Colonic mucosa (tissue), 4 donors: ENCODE measurements around the gene LY6G6C. TPM values are rescaled to one million over a fixed set of nuclear protein-coding genes. Genes with fewer than 3 reads are reported as not detected.

ENCODE experiments used
- DNase-seq: peaks from one replicate; pipeline ENCODE4 v3.0.0-alpha.2; 2020
- H3K27ac ChIP-seq: fragments of 200-600 bp; one replicate; pipeline ENCODE4 v1.8.0; 2021
- H3K27me3 ChIP-seq: fragments of 200-600 bp; one replicate; pipeline ENCODE4 v1.8.0; 2021
- H3K36me3 ChIP-seq: fragments of 200-600 bp; one replicate; pipeline ENCODE4 v1.8.0; 2021
- H3K4me1 ChIP-seq: fragments of 200-600 bp; one replicate; pipeline ENCODE4 v1.8.0; 2021; ENCODE audit warnings: mild to moderate bottlenecking
- H3K4me3 ChIP-seq: fragments of 200-600 bp; one replicate; pipeline ENCODE4 v1.8.0; 2021
- H3K9ac ChIP-seq, 2 donors: one replicate each; pipeline ENCODE4 v1.7.0; 2013; ENCODE audit warnings: control low read depth in 2 of 2, low read depth in 2 of 2, low read length in 2 of 2
- H3K9me3 ChIP-seq: fragments of 200-600 bp; one replicate; pipeline ENCODE4 v1.8.0; 2021
- CTCF ChIP-seq: fragments of 200-600 bp; IDR thresholded peaks from one replicate; pipeline ENCODE4 v1.8.0; 2022; ENCODE audit warnings: antibody characterized with exemption, mild to moderate bottlenecking
- intact Hi-C: fragments of 100-400 bp; cut with DNase I; formaldehyde crosslinking; loops from one replicate; pipeline ENCODE4 v1.14.1; 2022
- total RNA-seq, 2 donors: library from RNA; stranded (reverse); fragmentation: NEBNext Ultra II Directional in 1 of 2; extraction: Animal tissue kit (Norgen Biotek cat#: 25700) in 1 of 2; gene quantifications; one replicate each; pipeline ENCODE4 v1.2.1, GENCODE V29; 2021
- donor health status: healthy.
- donor health status: DM: no; HTN: no; CAD: no.
- donor health status: DM: no; HTN: no; CAD: no.

The LY6G6C gene
- total RNA-seq, 2 donors from 2014 or later, result 2.3 TPM; not detected in 1

DNA sequence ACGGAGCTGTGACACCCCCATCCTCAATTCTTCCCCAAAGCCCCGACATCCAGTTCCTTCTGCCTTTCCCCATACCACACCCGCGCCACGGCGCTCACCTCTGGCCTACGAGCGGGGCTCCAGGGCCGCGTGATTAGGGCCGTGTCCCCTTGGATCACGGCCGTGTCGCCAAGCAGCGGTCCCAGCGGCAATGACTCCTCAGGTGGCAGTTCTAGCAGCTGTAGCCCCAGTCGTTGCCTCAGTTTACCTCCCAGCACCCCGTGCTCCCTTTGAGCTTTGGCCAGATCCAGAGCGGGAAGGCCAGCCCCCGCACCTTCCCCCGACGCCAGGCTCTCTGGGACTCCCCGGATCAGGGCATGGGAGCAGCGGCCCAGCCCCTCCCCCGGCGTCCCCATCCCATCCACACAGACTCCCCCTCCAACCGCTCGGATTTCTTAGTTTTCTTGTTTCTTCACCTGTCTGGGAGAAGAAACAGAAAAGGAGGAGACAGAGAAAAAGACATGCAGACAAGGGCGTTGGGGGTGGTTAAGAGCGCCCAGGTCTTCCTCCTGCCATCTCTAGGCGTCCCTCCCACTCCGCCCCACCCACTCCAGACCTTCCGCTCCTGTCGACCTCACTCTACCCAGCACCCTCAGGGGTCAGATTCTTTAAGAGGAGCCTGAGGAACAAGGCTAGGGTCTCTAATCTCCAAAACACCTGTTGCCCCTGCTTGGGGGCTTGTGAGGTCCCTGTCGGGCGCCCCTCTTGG lies 7.4 kb upstream of the LY6G6C start, which contains the start of gene DDAH2:
Gene DDAH2, minus strand, starts transcription at position 533 of the 748 bp plus-strand sequence. Its CDS starts 138 bp downstream, at position 395.
- Histone ChIP-seq H3K9me3 (no peaks in the 10 kb centered on the region), H3K36me3 (peaks cover 14% of the 10 kb centered on the region), H3K9ac (peak within 1 kb of the TSS; percentile 76 to 95), H3K27ac (peak within 1 kb of the TSS; percentile 96), H3K4me3 (peak within 1 kb of the TSS; percentile 60), H3K27me3 (no peaks in the 10 kb centered on the region), H3K4me1 (peaks cover 13% of the 10 kb centered on the region)
- intact Hi-C loops, result no loop called here
- TF ChIP-seq CTCF, result no peak
- DNase-seq, result no peak

DNA sequence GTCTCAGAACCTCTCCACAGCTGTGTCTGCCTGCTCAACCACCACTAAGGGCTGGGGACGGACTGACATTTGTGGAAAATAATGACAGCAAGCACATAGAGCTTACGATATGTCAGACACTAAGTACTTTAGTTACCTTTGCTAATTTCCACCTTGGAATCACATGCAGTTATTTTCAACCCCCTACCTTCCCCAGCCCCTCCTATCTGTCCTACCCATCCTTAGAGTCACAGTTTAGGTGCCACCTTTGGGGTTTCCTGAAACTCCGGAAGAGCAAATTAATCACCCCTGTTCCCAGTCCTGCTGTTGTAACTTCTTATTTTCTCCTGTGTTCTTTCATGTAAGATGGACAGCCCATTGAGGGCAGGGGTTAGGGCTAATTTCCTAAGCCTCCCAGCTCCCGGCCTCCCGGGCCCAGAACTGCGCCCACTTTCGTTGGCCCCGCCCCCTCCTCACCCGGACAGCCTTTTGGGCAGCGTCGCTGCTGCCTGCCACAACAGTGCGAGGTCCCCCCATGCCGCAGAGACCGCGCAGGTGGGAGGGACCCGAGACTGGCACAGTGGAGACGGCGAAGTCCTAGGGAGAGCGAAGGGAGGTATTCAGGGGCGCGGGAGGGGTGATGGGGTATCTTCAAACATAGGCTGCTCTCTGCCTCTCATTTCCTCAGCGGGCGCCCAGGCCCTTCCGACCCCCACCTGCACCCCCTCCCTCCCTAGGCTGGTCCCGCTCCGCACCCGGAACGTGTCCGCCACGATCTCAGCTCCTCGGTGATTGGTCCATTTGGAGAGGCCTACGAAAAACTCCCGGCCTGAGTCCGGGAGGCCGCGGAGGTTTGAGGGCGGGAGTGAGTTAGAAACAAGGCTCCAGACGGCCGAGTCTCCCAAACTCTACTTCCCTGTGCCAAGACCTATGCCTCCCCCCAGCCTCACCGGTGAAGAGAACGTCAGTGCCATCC lies 6.4 kb upstream of the LY6G6C start:
- intact Hi-C loops, result no loop called here
- H3K27me3 ChIP-seq, result no peaks in the 10 kb centered on the region
- TF ChIP-seq CTCF, result no peak

DNA sequence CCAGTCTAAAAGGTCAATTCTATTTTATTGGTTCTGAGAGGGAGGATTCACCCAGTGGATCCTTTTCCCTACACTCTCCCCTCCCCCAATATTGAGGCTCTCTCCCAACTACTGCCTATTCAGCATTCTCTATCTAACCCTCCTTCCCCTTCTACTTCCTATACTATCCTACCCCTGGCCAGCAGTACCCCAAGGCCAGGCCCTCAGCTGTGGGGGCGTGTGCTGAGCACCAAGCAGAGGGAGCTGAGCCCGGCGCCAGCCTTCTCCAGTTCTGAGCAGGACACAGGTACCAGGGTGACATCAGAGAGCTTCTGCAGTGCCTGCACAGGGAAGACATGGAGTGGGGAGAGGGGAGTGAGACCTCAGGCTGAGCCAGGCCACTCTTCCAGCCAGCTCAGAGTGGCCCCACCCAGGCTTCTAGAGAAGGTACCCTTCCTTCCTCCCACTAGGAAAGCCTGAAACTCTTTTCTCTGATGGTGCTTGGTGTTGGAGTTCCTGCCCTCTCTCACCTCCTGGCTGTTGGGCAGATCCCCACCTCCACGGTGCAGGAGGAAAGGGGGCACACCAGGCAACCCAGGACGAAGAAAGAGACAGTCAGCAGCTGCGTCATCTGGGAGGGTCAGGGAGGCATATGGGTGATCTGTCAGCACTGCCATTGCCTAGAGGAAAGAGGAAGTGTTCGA lies 5.6 kb upstream of the LY6G6C start:
- DNase-seq, result no peak
- H3K4me3 ChIP-seq, result no peak overlapping the region
- H3K27ac ChIP-seq, result peak overlapping the region; percentile 96
- peaks cover 6% of the 10 kb centered on the region for H3K36me3 ChIP-seq
- no peak for TF ChIP-seq CTCF
- intact Hi-C loops, result no loop called here
- H3K4me1 ChIP-seq, result peaks cover 13% of the 10 kb centered on the region
- H3K9me3 ChIP-seq, result no peaks in the 10 kb centered on the region
- H3K27me3 ChIP-seq, result no peaks in the 10 kb centered on the region
- peak overlapping the region; percentile 4 to 95 for H3K9ac ChIP-seq

More for the DNA sequence above, 6.4 kb upstream of the LY6G6C start:
- H3K9ac ChIP-seq, result peak overlapping the region; percentile 76 to 95
- H3K4me3 ChIP-seq, result peak overlapping the region; percentile 60
- no peaks in the 10 kb centered on the region for H3K9me3 ChIP-seq
- H3K4me1 ChIP-seq, result peaks cover 13% of the 10 kb centered on the region
- peaks cover 10% of the 10 kb centered on the region for H3K36me3 ChIP-seq
- peak overlapping the region; percentile 96 for H3K27ac ChIP-seq
- DNase-seq, result no peak

GRCh38 chr6:31725502-31726350 lies 4.2 kb upstream of the LY6G6C start:
- Histone ChIP-seq H3K27me3 (no peaks in the 10 kb centered on the region), H3K4me3 (no peak overlapping the region), H3K9me3 (no peaks in the 10 kb centered on the region), H3K9ac (no peak overlapping the region), H3K36me3 (no peaks in the 10 kb centered on the region), H3K27ac (no peak overlapping the region), H3K4me1 (peaks cover 13% of the 10 kb centered on the region)
- no peak for DNase-seq
- intact Hi-C loops, result no loop called here
- TF ChIP-seq CTCF, result no peak
